HG02970 (cell line): ENCODE data around the gene SVOPL.
"Not testable (repeated sequence)": the region's sequence is repeated elsewhere in the genome, so short reads cannot be mapped to it uniquely, and the experiment has no call there.

Experiments
- ATAC-seq: cut with Tn5 transposase; IDR thresholded peaks from one replicate; pipeline ENCODE4 v1.9.1; 2021; ENCODE audit warnings: mild to moderate bottlenecking, moderate library complexity, moderate number of reproducible peaks; ENCODE audit not compliant: unreplicated experiment, low FRiP score

SVOPL gene

GRCh38 chr7:138701537-138701923 is 368 bp upstream of the SVOPL start:
- ATAC-seq: no peak

DNA sequence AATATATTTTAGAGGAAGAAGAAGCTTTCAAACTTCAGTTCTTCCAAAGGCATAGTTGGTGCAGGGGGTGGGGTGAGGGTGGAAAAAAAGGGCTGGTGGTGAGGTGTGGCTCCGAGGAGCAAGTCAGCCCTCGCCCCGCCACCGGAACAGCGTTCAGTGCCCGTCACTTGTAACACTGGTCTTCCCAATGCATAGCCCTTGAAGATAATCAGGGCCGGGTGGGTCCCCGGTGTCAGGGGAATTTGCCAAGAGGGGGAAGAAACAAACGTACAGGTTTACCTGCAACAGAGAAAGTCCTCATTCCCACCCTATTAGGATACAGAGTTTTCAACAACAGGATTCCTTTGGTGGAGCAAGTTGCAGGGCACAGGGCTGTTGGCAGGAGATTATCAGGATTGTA is 1.5 kb downstream of the SVOPL start:
- no peak for ATAC-seq

DNA sequence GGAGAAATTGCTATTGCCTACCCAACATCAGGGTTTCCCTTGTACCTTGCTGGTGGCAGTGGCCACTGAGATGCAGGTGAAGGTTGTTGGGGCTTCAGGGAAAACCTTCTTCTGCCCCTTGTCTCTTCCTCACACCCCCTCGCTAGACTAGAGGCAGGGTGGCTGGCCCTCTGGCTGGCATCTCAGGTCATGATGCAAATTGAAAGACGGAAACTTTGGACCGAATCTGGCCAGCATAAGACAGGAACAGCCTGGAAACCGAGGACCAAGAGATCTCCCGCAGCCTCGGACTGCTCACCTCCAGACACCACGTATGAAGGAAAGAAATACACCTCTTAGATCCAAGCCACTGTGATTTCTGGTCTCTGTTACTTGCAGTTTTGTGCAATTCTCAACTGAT is 2.9 kb downstream of the SVOPL start:
- ATAC-seq: no peak

GRCh38 chr7:138697535-138698182 is 3.5 kb downstream of the SVOPL start:
- ATAC-seq: no peak

- ATAC-seq: not testable (repeated sequence)
Measured at GRCh38 chr7:138695776-138696175, 5.4 kb downstream of the SVOPL start.

- no peak for ATAC-seq
Measured at GRCh38 chr7:138695106-138695505, 6.1 kb downstream of the SVOPL start.

- no peak for ATAC-seq
Measured at GRCh38 chr7:138691178-138691577, 10.0 kb downstream of the SVOPL start.

- ATAC-seq: no peak
Measured at GRCh38 chr7:138690495-138690894, 10.7 kb downstream of the SVOPL start.

- ATAC-seq: not testable (repeated sequence)
Measured at GRCh38 chr7:138688037-138688436, 13.1 kb downstream of the SVOPL start.

DNA sequence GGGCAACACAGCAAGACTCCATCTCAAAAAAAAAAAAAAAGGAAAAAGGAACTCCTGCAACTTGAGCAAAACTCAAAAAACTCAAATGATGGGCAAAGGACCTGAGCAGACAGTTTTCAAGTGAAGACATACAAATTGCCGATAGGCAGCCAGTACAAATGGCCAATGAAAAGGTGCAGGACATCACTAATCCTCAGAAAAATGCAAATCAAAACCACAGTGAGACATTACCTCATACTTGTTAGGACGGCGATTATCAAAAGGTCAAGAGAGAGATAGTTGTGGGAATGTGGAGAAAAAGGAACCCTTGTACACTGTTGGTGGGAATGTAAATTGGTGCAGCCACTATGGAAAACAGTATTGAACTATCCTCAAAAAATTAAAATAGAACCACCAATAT is 16.8 kb downstream of the SVOPL start:
- ATAC-seq: no peak

GRCh38 chr7:138679793-138680192 is 21.4 kb downstream of the SVOPL start:
- ATAC-seq: no peak

DNA sequence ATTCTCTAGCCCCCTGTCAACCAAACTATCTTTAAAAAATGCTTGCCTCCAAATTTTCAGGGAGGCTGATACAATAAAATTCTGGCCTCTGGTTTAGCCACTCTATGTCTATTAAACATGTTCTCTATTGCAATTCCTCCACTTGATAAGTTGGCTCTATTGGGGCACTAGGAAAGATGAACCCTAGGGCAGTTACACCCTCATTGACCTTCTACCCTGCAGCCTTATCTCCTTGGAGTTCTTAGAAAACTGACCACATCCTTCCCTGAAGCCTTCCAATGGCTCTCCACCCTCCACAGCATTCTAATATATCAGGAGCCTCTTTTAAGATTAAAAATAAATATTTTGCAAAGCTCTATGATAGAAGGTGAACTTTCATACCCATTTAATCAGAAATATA is 30.6 kb downstream of the SVOPL start:
- ATAC-seq: no peak

- ATAC-seq: no peak
Measured at GRCh38 chr7:138669364-138669763, 31.8 kb downstream of the SVOPL start.

DNA sequence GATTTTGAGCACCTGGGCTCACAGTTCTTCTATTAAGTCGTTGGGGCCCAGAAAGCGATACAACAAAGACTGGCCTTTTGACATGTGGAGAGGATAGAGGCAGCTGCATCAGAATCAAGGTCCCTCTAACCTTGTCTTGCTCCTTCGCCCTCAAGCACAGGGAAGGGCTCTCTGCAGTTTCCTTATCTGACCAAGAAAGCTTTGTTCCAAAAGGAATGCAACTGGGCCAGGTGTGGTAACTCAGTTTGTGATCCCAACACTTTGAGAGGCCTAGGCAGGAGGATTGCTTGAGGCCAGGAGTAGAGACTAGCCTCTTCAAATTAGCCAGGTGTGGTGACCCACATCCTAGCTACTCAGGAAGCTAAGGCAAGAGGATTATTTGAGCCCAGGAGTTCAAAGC is 32.2 kb downstream of the SVOPL start:
- no peak for ATAC-seq

- no peak for ATAC-seq
Measured at GRCh38 chr7:138668229-138668596, 32.9 kb downstream of the SVOPL start.

GRCh38 chr7:138667535-138668228 is 33.5 kb downstream of the SVOPL start:
- ATAC-seq: no peak

- ATAC-seq: no peak
Measured at GRCh38 chr7:138666385-138666784, 34.8 kb downstream of the SVOPL start.

GRCh38 chr7:138665669-138666140 is 35.5 kb downstream of the SVOPL start:
- no peak for ATAC-seq

- ATAC-seq: no peak
Measured at GRCh38 chr7:138665249-138665648, 35.9 kb downstream of the SVOPL start.

GRCh38 chr7:138663725-138664710 is 37.1 kb downstream of the SVOPL start:
- ATAC-seq: no peak

DNA sequence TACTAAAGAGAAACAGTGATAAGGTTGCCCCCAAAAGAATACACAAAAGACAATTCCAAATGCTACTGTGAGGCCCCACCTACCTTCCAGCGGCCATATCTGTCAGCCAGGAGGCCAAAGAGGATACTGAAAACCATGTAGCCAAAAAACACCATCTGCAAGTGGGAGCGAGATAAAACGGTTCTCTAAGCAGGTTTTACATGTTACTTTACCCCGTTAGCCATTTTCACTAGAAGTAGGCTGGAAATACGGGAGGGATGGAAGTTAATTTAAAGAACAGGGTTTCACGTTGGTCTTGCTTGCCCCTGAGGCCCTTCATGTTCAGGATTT is 38.2 kb downstream of the SVOPL start:
- no peak for ATAC-seq
